Measurements from ENCODE around the gene UQCR11. TPM values are rescaled to one million over a fixed set of nuclear protein-coding genes. Genes with fewer than 3 reads are reported as not detected.

Gene UQCR11
- total and polyA plus RNA-seq, 2 of the 4 experiments (the other 2 are of a cell fraction), result 29.2 to 177 TPM

DNA sequence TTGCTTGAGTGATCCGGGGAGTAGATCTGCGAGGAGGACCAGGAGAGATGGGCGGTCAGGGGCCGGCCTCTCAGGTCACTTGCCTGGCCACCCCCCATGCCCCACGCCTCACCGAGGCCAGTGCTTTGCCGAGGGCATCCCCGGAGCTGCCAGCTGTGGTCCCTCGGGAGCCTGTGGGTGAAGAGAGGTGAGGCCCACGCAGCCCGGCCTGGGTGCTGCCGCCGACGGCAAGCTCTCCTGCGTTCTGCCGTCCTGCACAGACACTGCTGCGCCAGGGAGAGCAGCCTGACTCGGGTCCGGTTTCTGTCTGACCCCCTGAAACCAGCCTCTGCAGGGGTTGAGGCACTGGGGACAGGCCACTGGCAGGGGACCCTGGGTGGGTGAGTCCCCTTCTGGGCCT is 15.8 kb upstream of the UQCR11 start:
- Histone ChIP-seq H3K9me1 (ENCODE audit: insufficient read depth, low read length) (no peaks in the 10 kb centered on the region), H2BK20ac (ENCODE audit: low read depth, low read length) (no peak overlapping the region), H3K14ac (replicated peaks; ENCODE audit: low read depth, low read length) (no peak overlapping the region), H2BK5ac (ENCODE audit: low read depth, low read length, poor library complexity, severe bottlenecking) (no peak overlapping the region), H3K79me1 (ENCODE audit: low read depth in 1 of 2, low read length in 2 of 2) (peaks cover 4 to 21% of the 10 kb centered on the region in 2 experiments; a peak in 3 of 4 replicates), H4K5ac (ENCODE audit: low read depth, low read length) (no peak overlapping the region), H3K56ac (ENCODE audit: extremely low read depth, insufficient read depth, low read length) (no peak overlapping the region), H3K36me3 (ENCODE audit: control insufficient read depth, insufficient read depth, low read length) (peaks cover 64% of the 10 kb centered on the region), H3K27me3 (ENCODE audit: control insufficient read depth, insufficient read depth, low read length) (no peaks in the 10 kb centered on the region), H2AFZ (replicated peaks; ENCODE audit: low read length, poor library complexity) (no peak overlapping the region), H3K4ac (ENCODE audit: low read depth, low read length) (no peak overlapping the region), H3K4me1 (ENCODE audit: control insufficient read depth, insufficient read depth, low read length) (no peaks in the 10 kb centered on the region), H3K4me2 (ENCODE audit: low read depth, low read length) (no peak overlapping the region), H4K8ac (ENCODE audit: low read depth in 2 of 2, low read length in 2 of 2) (no peak overlapping the region), H4K20me1 (ENCODE audit: insufficient read depth, low read length) (peaks cover 17% of the 10 kb centered on the region), H3K9me3 (ENCODE audit: control insufficient read depth, insufficient read depth, low read length) (no peaks in the 10 kb centered on the region), H2AK9ac (replicated peaks; ENCODE audit: low read depth, low read length, poor library complexity) (no peak overlapping the region), H3K18ac (ENCODE audit: low read depth, low read length) (no peak overlapping the region), H4K91ac (ENCODE audit: insufficient read depth, low read depth, low read length) (no peak overlapping the region), H3K4me3 (ENCODE audit: insufficient read depth, low read depth, low read length) (no peak overlapping the region), H2BK120ac (ENCODE audit: low read depth, low read length) (no peak overlapping the region), H3K27ac (ENCODE audit: insufficient read depth, low read length) (no peak overlapping the region), H2AK5ac (ENCODE audit: low read depth, low read length) (no peak overlapping the region), H3K23ac (ENCODE audit: low read depth, low read length) (no peak overlapping the region), H2BK15ac (ENCODE audit: low read depth, low read length) (no peak overlapping the region), H3K9ac (ENCODE audit: low read depth, low read length) (no peak overlapping the region)
- dilution Hi-C loops (cut with HindIII; ENCODE audit: low sequenced_read_pairs, unreplicated experiment) (no loop called here), intact Hi-C loops (cut with micrococcal nuclease) (no loop called here), in situ Hi-C loops (cut with MboI; ENCODE audit: low sequenced_read_pairs) (no loop called here)
- WGBS, 2 experiments (ENCODE audit: extremely low coverage in 2 of 2, insufficient read length in 1 of 2), result 91% methylated on average over 14 of the region's 19 CpGs; no CpG with 5 or more reads in 1 of the 2 experiments
- DNase-seq (no peak), ATAC-seq (ENCODE audit: low read depth) (no peak)
- ChIA-PET CTCF (no interaction called here), POLR2A (ENCODE audit: unreplicated experiment) (no interaction called here)
- no TSS peak for BruUV-seq (replicated peaks)
- TF ChIP-seq POLR2A (IDR thresholded peaks at IDR 0.05; ENCODE audit: low read depth, low read length) (no peak), MAZ (IDR thresholded peaks at IDR 0.05; ENCODE audit: borderline replicate concordance, low read depth, low read length) (no peak), CHD1 (IDR thresholded peaks at IDR 0.05; ENCODE audit: low read depth, low read length) (no peak), MAFK (IDR thresholded peaks at IDR 0.05; ENCODE audit: low read depth, low read length) (no peak), MXI1 (IDR thresholded peaks at IDR 0.05; ENCODE audit: borderline replicate concordance, low read depth, low read length) (no peak), FOS (IDR thresholded peaks at IDR 0.05; ENCODE audit: low read depth, low read length) (no peak), RFX5 (IDR thresholded peaks at IDR 0.05; ENCODE audit: low read depth, low read length) (no peak), RAD21 (IDR thresholded peaks at IDR 0.05; ENCODE audit: low read length) (no peak), NFE2L2 (IDR thresholded peaks at IDR 0.05; ENCODE audit: low read depth, low read length) (no peak), RCOR1 (IDR thresholded peaks at IDR 0.05; ENCODE audit: insufficient replicate concordance, low read length) (no peak)
- TF ChIP-seq, protein P1, sequence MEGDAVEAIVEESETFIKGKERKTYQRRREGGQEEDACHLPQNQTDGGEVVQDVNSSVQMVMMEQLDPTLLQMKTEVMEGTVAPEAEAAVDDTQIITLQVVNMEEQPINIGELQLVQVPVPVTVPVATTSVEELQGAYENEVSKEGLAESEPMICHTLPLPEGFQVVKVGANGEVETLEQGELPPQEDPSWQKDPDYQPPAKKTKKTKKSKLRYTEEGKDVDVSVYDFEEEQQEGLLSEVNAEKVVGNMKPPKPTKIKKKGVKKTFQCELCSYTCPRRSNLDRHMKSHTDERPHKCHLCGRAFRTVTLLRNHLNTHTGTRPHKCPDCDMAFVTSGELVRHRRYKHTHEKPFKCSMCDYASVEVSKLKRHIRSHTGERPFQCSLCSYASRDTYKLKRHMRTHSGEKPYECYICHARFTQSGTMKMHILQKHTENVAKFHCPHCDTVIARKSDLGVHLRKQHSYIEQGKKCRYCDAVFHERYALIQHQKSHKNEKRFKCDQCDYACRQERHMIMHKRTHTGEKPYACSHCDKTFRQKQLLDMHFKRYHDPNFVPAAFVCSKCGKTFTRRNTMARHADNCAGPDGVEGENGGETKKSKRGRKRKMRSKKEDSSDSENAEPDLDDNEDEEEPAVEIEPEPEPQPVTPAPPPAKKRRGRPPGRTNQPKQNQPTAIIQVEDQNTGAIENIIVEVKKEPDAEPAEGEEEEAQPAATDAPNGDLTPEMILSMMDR (conservative IDR thresholded peaks at IDR 0.05; ENCODE audit: low read depth, low read length), result no peak
- TF ChIP-seq, protein P2, sequence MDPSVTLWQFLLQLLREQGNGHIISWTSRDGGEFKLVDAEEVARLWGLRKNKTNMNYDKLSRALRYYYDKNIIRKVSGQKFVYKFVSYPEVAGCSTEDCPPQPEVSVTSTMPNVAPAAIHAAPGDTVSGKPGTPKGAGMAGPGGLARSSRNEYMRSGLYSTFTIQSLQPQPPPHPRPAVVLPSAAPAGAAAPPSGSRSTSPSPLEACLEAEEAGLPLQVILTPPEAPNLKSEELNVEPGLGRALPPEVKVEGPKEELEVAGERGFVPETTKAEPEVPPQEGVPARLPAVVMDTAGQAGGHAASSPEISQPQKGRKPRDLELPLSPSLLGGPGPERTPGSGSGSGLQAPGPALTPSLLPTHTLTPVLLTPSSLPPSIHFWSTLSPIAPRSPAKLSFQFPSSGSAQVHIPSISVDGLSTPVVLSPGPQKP (IDR thresholded peaks at IDR 0.05; ENCODE audit: borderline replicate concordance, low read depth, low read length), result no peak
- TF ChIP-seq, protein P3, sequence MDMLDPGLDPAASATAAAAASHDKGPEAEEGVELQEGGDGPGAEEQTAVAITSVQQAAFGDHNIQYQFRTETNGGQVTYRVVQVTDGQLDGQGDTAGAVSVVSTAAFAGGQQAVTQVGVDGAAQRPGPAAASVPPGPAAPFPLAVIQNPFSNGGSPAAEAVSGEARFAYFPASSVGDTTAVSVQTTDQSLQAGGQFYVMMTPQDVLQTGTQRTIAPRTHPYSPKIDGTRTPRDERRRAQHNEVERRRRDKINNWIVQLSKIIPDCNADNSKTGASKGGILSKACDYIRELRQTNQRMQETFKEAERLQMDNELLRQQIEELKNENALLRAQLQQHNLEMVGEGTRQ (IDR thresholded peaks at IDR 0.05; ENCODE audit: low read depth, low read length), result no peak

Measured in IMR-90 (cell line).